DOHH2 (cell line): ENCODE measurements around the gene PSMD14.
A peak's percentile ranks its signal among the peaks of the same experiment; 100 is the strongest.

Source experiments
- H3F3A ChIP-seq: fragments of 200-600 bp; sonication (generic), shearing (Covaris generic); 2 replicates; pipeline ENCODE4 v1.6.0; 2016; ENCODE audit warnings: antibody characterized with exemption, mild to moderate bottlenecking; ENCODE audit not compliant: control insufficient read depth, insufficient read depth
- H3K27ac ChIP-seq: fragments of 200-600 bp; sonication (generic); 2 replicates; pipeline ENCODE4 v1.5.1; 2014; ENCODE audit warnings: low read depth, mild to moderate bottlenecking, low read length, moderate library complexity
- H3K27me3 ChIP-seq: fragments of 200-600 bp; sonication (generic); 2 replicates; pipeline ENCODE4 v1.6.1; 2014; ENCODE audit warnings: mild to moderate bottlenecking, low read length, mixed read lengths; ENCODE audit not compliant: control insufficient read depth
- H3K36me3 ChIP-seq: fragments of 200-600 bp; sonication (generic); 2 replicates; pipeline ENCODE4 v1.6.1; 2014; ENCODE audit warnings: mild to moderate bottlenecking, low read length, moderate library complexity, mixed read lengths; ENCODE audit not compliant: control insufficient read depth
- H3K4me1 ChIP-seq: fragments of 200-600 bp; sonication (generic); 2 replicates; pipeline ENCODE4 v1.6.1; 2014; ENCODE audit warnings: mild to moderate bottlenecking, low read length, mixed read lengths; ENCODE audit not compliant: control insufficient read depth
- H3K4me2 ChIP-seq: fragments of 200-600 bp; sonication (generic); 2 replicates; pipeline ENCODE4 v1.6.0; 2014; ENCODE audit warnings: mild to moderate bottlenecking, low read length, moderate library complexity
- H3K4me3 ChIP-seq: fragments of 200-600 bp; sonication (generic); 2 replicates; pipeline ENCODE4 v1.5.1; 2014; ENCODE audit warnings: mild to moderate bottlenecking, low read length, mixed read lengths
- H3K79me2 ChIP-seq: fragments of 200-600 bp; sonication (generic); 2 replicates; pipeline ENCODE4 v1.6.1; 2014; ENCODE audit warnings: mild to moderate bottlenecking, low read length, mixed read lengths; ENCODE audit not compliant: control insufficient read depth
- H3K9me2 ChIP-seq: fragments of 200-600 bp; sonication (generic); replicated peaks from 2 replicates; pipeline ENCODE4 v1.6.1; 2014; ENCODE audit warnings: mild to moderate bottlenecking, low read length, mixed read lengths; ENCODE audit not compliant: control insufficient read depth
- H3K9me3 ChIP-seq: fragments of 200-600 bp; sonication (generic); 2 replicates; pipeline ENCODE4 v1.6.1; 2014; ENCODE audit warnings: antibody characterized with exemption, low read length, mixed read lengths; ENCODE audit not compliant: control insufficient read depth, insufficient read depth
- H4K20me1 ChIP-seq: fragments of 200-600 bp; sonication (generic); 2 replicates; pipeline ENCODE4 v1.6.0; 2014; ENCODE audit warnings: low read depth, mild to moderate bottlenecking, antibody characterized with exemption, low read length, moderate library complexity; ENCODE audit not compliant: control insufficient read depth, insufficient read depth
- EZH2phosphoT487 ChIP-seq: fragments of 200-600 bp; sonication (generic); IDR thresholded peaks from 2 replicates; pipeline ENCODE4 v1.6.1; 2017; ENCODE audit warnings: borderline replicate concordance, mild to moderate bottlenecking, antibody characterized with exemption, low read length, moderate library complexity, mixed read lengths
- TF ChIP-seq, protein P1 (sequence below): fragments of 200-600 bp; sonication (generic); IDR thresholded peaks from one replicate; pipeline ENCODE4 v1.5.1; 2014; ENCODE audit warnings: antibody characterized with exemption, mild to moderate bottlenecking, low read depth, low read length; ENCODE audit not compliant: poor library complexity, severe bottlenecking

PSMD14 gene

DNA sequence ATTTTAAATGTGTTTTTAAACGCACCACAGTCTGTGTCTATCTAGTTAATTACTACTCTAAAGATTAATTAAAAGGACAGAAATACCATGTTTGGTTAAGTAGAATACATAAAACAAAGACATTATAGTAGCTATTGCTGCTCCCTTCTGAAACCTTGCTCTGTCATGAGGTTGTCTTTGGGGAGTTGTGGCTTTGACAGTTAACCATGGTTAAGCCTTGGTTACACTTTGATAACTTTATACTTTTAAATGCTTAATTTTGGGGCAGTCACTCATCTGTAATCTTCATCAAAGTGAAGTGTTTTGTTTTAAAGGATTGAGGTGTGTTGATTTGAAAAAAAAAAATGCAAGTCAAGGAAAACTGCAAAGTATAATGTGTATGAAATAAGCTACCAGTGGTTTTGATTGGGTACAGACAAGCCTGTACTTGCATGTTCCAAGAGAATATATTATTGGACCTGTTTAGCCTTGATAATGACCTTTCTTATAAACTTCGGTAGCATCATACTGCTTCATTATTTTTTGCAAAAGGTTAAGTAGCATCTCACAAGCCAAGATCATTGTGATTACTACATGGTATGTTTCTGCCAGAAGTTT is 78.1 kb downstream of the PSMD14 start:
- Histone ChIP-seq H3K27me3 (no peaks in the 10 kb centered on the region), H3K9me3 (no peaks in the 10 kb centered on the region), H3K36me3 (peaks cover 51% of the 10 kb centered on the region), H4K20me1 (no peaks in the 10 kb centered on the region), H3K9me2 (no peaks in the 10 kb centered on the region), H3F3A (no peaks in the 10 kb centered on the region), H3K79me2 (no peaks in the 10 kb centered on the region), H3K27ac (peak overlapping the region; percentile 22), H3K4me2 (peak overlapping the region; percentile 15; the same call in 1 of the 2 replicates), H3K4me1 (peaks cover 43% of the 10 kb centered on the region), H3K4me3 (no peak overlapping the region)
- no peak for TF ChIP-seq EZH2phosphoT487
- TF ChIP-seq, protein P1, sequence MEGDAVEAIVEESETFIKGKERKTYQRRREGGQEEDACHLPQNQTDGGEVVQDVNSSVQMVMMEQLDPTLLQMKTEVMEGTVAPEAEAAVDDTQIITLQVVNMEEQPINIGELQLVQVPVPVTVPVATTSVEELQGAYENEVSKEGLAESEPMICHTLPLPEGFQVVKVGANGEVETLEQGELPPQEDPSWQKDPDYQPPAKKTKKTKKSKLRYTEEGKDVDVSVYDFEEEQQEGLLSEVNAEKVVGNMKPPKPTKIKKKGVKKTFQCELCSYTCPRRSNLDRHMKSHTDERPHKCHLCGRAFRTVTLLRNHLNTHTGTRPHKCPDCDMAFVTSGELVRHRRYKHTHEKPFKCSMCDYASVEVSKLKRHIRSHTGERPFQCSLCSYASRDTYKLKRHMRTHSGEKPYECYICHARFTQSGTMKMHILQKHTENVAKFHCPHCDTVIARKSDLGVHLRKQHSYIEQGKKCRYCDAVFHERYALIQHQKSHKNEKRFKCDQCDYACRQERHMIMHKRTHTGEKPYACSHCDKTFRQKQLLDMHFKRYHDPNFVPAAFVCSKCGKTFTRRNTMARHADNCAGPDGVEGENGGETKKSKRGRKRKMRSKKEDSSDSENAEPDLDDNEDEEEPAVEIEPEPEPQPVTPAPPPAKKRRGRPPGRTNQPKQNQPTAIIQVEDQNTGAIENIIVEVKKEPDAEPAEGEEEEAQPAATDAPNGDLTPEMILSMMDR = no peak

DNA sequence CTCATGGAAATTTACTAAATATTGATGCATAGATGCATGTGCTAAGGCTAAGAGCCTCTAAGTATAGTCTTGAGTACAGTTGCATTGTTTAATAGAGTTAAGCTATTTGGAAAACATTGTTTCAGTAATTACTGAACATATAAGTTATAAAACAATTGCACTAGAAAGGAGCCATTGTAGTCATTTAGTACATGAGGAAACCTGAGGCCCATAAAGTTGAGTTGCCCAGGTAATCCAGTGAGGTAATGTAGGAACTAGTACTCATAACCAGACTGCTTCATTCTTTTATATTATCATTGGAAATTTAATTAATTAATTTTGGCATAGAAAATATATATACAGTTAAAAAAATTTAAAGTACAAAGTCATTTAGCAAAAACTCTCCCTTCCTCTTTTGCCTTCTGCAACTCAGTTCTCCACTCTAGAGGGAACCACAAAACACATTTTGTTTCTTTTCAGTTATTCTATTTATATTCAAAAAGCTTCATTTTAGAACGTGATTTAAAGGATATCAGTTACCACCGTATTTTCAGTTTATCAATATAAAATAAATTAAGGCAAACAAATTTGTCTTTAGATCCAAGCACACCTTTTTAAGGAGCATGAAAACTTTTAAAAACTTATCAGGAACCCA is 80.0 kb downstream of the PSMD14 start:
- Histone ChIP-seq H3K4me2 (peak overlapping the region; percentile 32), H3F3A (no peaks in the 10 kb centered on the region), H3K9me2 (no peaks in the 10 kb centered on the region), H4K20me1 (no peaks in the 10 kb centered on the region), H3K27ac (peak overlapping the region; percentile 37), H3K4me3 (no peak overlapping the region), H3K9me3 (no peaks in the 10 kb centered on the region), H3K36me3 (peaks cover 69% of the 10 kb centered on the region), H3K79me2 (no peaks in the 10 kb centered on the region), H3K27me3 (no peaks in the 10 kb centered on the region), H3K4me1 (peaks cover 37% of the 10 kb centered on the region)
- TF ChIP-seq, protein P1 = no peak
- TF ChIP-seq EZH2phosphoT487 = no peak

DNA sequence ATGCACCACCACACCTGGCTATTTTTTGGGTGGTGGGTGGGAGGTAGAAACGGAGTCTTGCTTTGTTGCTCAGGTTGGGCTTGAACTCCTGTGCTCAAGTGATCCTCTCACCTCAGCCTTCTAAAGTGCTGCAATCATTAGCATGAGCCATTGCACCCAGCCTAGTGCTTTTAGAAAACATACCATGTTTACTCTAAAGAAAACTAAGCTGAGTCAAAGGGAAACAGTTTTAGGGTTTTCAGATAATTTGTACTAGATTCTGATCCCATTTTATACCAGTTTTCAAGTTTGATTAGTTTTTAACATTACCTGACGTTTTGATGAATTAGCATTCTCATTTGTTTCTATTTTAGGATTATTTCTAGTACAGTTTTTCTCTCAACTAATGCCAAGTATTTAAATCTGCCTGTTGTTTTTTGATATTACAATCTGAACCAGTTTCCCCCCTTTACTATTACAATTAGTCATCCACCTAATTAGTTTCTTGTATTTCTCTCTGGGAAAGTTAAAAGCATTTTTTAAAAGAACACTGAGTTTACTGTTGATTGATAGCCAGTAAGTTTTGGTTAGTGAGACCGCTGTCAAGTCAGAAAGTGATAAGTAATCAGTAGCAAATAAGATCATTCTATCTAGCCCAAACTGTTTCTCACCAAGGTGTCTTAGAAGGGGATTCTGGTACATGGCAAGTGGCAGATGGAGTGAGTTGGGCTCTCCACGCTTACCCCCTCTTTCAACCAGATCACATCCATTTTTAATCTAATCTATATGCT is 83.7 kb downstream of the PSMD14 start:
- no peaks in the 10 kb centered on the region for H3K9me2 ChIP-seq
- H3K9me3 ChIP-seq = no peaks in the 10 kb centered on the region

More for the DNA sequence above, 83.7 kb downstream of the PSMD14 start:
- H4K20me1 ChIP-seq = no peaks in the 10 kb centered on the region
- no peaks in the 10 kb centered on the region for H3K79me2 ChIP-seq
- peaks cover 22% of the 10 kb centered on the region for H3K4me1 ChIP-seq
- no peak overlapping the region for H3K4me3 ChIP-seq
- peaks cover 78% of the 10 kb centered on the region for H3K36me3 ChIP-seq
- H3F3A ChIP-seq = no peaks in the 10 kb centered on the region
- H3K27me3 ChIP-seq = no peaks in the 10 kb centered on the region
- no peak overlapping the region for H3K4me2 ChIP-seq
- no peak overlapping the region for H3K27ac ChIP-seq
- TF ChIP-seq, protein P1 = no peak
- TF ChIP-seq EZH2phosphoT487 = no peak
